K562 (cell line): ENCODE data around the gene AMBP. TPM values are rescaled to one million over a fixed set of nuclear protein-coding genes. Genes with fewer than 3 reads are reported as not detected.

Experiments used
- ATAC-seq: fragments of 200-7000 bp; cut with Tn5 transposase; 3 replicates; pipeline ENCODE4 v1.9.1; 2020; ENCODE audit warnings: moderate library complexity
- BruUV-seq: library from RNA; stranded (reverse); fragments of 400-500 nt; replicated peaks from 2 replicates; lab custom pipeline; 2021; lab: Mats Ljungman, UMichigan
- CTCF ChIA-PET: fragments of 300-600 bp; formaldehyde crosslinking; extraction: SDS; loops from one replicate; lab custom pipeline; 2021; ENCODE audit warnings: low intra/inter-chr PET ratio; lab: Yijun Ruan, JAX
- POLR2A ChIA-PET: fragments of 300-600, 350-650 bp; sonication (Branson Sonifier 250); formaldehyde crosslinking; extraction: SDS; loops from one replicate; lab custom pipeline; 2021; ENCODE audit warnings: antibody characterized with exemption, inconsistent platforms; lab: Yijun Ruan, JAX
- DNase-seq, 4 experiments: peaks; one replicate each; pipeline versions ENCODE4 v3.0.0 to v3.0.0-alpha.2; 2011 to 2018; ENCODE audit warnings: low spot score in 3 of 4, mixed read lengths in 3 of 4; ENCODE audit errors: extremely low read depth in 1 of 4
- FAIRE-seq: peaks from 2 replicates; lab custom pipeline; 2011; peaks lifted over from hg19 to GRCh38; lab: Jason Lieb, UNC
- H2AFZ ChIP-seq: 2 replicates; pipeline ENCODE4 v1.6.0; 2011; ENCODE audit warnings: low read depth, low read length, control low read depth, inconsistent platforms
- H3K27ac ChIP-seq: fragments of 200-600 bp; 3 replicates; pipeline ENCODE4 v1.8.0; 2011; ENCODE audit warnings: low read depth, mild to moderate bottlenecking, control low read depth, inconsistent platforms, low read length, moderate library complexity, mixed read lengths; ENCODE audit errors: extremely low read depth
- H3K27me3 ChIP-seq, 2 experiments: fragments of 300-600 bp in 1 of 2; 2 replicates in 1 of 2; 3 replicates in 1 of 2; pipeline versions ENCODE4 v1.6.0 to v1.8.0; 2011; ENCODE audit warnings: inconsistent platforms in 2 of 2, low read length in 2 of 2, mild to moderate bottlenecking in 1 of 2, mixed read lengths in 1 of 2, moderate library complexity in 1 of 2; ENCODE audit not compliant: control insufficient read depth in 2 of 2, insufficient read depth in 2 of 2
- H3K36me3 ChIP-seq: fragments of 300-600 bp; 3 replicates; pipeline ENCODE4 v1.8.0; 2011; ENCODE audit warnings: mild to moderate bottlenecking, low read length, inconsistent platforms; ENCODE audit not compliant: control insufficient read depth, insufficient read depth
- H3K4me1 ChIP-seq, 2 experiments: fragments of 200-600 bp in 1 of 2; replicated peaks in 1 of 2; 2 replicates in 1 of 2; 3 replicates in 1 of 2; pipeline versions ENCODE4 v1.5.1 to v1.8.0; 2011; ENCODE audit warnings: inconsistent platforms in 2 of 2, low read length in 2 of 2, mild to moderate bottlenecking in 1 of 2, mixed read lengths in 1 of 2, moderate library complexity in 1 of 2; ENCODE audit not compliant: control insufficient read depth in 2 of 2, insufficient read depth in 2 of 2
- H3K4me2 ChIP-seq: 2 replicates; pipeline ENCODE4 v1.6.1; 2011; ENCODE audit warnings: low read length, control low read depth, inconsistent platforms, mixed read lengths; ENCODE audit not compliant: insufficient read depth
- H3K4me3 ChIP-seq: fragments of 200-600 bp; sonication (generic), shearing (Covaris generic); 2 replicates; pipeline ENCODE4 v1.5.1; 2016; ENCODE audit warnings: control low read depth, inconsistent platforms
- H3K79me2 ChIP-seq: fragments of 200-600 bp; 3 replicates; pipeline ENCODE4 v1.8.0; 2011; ENCODE audit warnings: low read length, inconsistent platforms; ENCODE audit not compliant: control insufficient read depth, insufficient read depth
- H3K9ac ChIP-seq, 2 experiments: 2 replicates each; pipeline versions ENCODE4 v1.6.0 to v1.6.1; 2011; ENCODE audit warnings: low read depth in 2 of 2, low read length in 2 of 2, control low read depth in 1 of 2, inconsistent platforms in 1 of 2, mild to moderate bottlenecking in 1 of 2, mixed read lengths in 1 of 2; ENCODE audit not compliant: insufficient read depth in 1 of 2
- H3K9me1 ChIP-seq: one replicate; pipeline ENCODE4 v1.6.0; 2011; ENCODE audit warnings: inconsistent platforms, mild to moderate bottlenecking, low read length, moderate library complexity; ENCODE audit not compliant: control insufficient read depth, insufficient read depth
- H3K9me3 ChIP-seq: replicated peaks from 2 replicates; pipeline ENCODE4 v1.5.1; 2011; ENCODE audit warnings: low read depth, low read length, inconsistent platforms; ENCODE audit not compliant: control insufficient read depth, insufficient read depth
- H4K20me1 ChIP-seq: replicated peaks from 2 replicates; pipeline ENCODE4 v1.6.1; 2011; ENCODE audit warnings: low read length, inconsistent platforms, mixed read lengths; ENCODE audit not compliant: control insufficient read depth, insufficient read depth
- CBX2 ChIP-seq: fragments of 200-600 bp; sonication (generic); IDR thresholded peaks from one replicate; pipeline ENCODE4 v1.6.1; 2012; ENCODE audit warnings: mild to moderate bottlenecking, low read length, inconsistent platforms; ENCODE audit not compliant: insufficient read depth, poor library complexity, severe bottlenecking
- DNMT1 ChIP-seq: fragments of 450-650 bp; IDR thresholded peaks from 2 replicates; pipeline ENCODE4 v1.6.1; 2016; ENCODE audit warnings: antibody characterized with exemption, mild to moderate bottlenecking
- FIP1L1 ChIP-seq: fragments of 200-400 bp; formaldehyde crosslinking; IDR thresholded peaks from 2 replicates; pipeline ENCODE4 v1.6.1; 2018; ENCODE audit warnings: mild to moderate bottlenecking, low read depth, low read length; ENCODE audit not compliant: poor library complexity, severe bottlenecking
- FOXM1 ChIP-seq, 2 experiments: fragments of 450-650 bp in 1 of 2; sonication (generic) in 1 of 2; formaldehyde crosslinking in 1 of 2; IDR thresholded peaks; 2 replicates each; pipeline versions ENCODE4 v1.6.1 to v1.9.0; 2017 to 2022; ENCODE audit warnings: low read depth in 2 of 2, mild to moderate bottlenecking in 2 of 2, missing genetic modification reagents in 1 of 2, moderate library complexity in 1 of 2
- HEY1 ChIP-seq: fragments of 250-450 bp; sonication (Bioruptor Pico); IDR thresholded peaks from 2 replicates; pipeline ENCODE4 v1.5.0; 2020; ENCODE audit warnings: mild to moderate bottlenecking, moderate library complexity, borderline replicate concordance
- KHSRP ChIP-seq: fragments of 450-650 bp; IDR thresholded peaks from 2 replicates; pipeline ENCODE4 v1.6.1; 2017
- MTA1 ChIP-seq: fragments of 450-650 bp; IDR thresholded peaks from 2 replicates; pipeline ENCODE4 v1.6.1; 2017; ENCODE audit warnings: borderline replicate concordance
- RBBP5 ChIP-seq: fragments of 200-600 bp; sonication (generic); IDR thresholded peaks from 2 replicates; pipeline ENCODE4 v1.6.1; 2012; ENCODE audit warnings: borderline replicate concordance, mild to moderate bottlenecking, low read length, control low read depth, inconsistent platforms; ENCODE audit not compliant: insufficient read depth, poor library complexity, severe bottlenecking
- RBM34 ChIP-seq: fragments of 200-400 bp; formaldehyde crosslinking; IDR thresholded peaks from 2 replicates; pipeline ENCODE4 v1.6.1; 2018; ENCODE audit warnings: low read length, borderline replicate concordance; ENCODE audit not compliant: insufficient read depth
- SP2 ChIP-seq: IDR thresholded peaks from 2 replicates; pipeline ENCODE4 v1.6.1; 2011; ENCODE audit warnings: mild to moderate bottlenecking, low read depth, low read length, moderate library complexity; ENCODE audit not compliant: poor library complexity, severe bottlenecking; ENCODE audit errors: extremely low read depth
- STAT5B ChIP-seq: fragments of 250-450 bp; sonication (Bioruptor Pico); IDR thresholded peaks from 2 replicates; pipeline ENCODE4 v1.8.0; 2021; ENCODE audit warnings: mild to moderate bottlenecking, inconsistent platforms
- TAF1 ChIP-seq: IDR thresholded peaks from 2 replicates; pipeline ENCODE4 v1.6.1; 2011; ENCODE audit warnings: mild to moderate bottlenecking, low read length, moderate library complexity; ENCODE audit not compliant: insufficient read depth, control insufficient read depth, severe bottlenecking; ENCODE audit errors: extremely low read depth
- ZBTB43 ChIP-seq: sonication (generic); formaldehyde crosslinking; IDR thresholded peaks from 2 replicates; pipeline ENCODE4 v1.8.0; 2023; ENCODE audit warnings: mild to moderate bottlenecking, missing genetic modification reagents
- ZNF143 ChIP-seq: sonication (generic); formaldehyde crosslinking; IDR thresholded peaks from 2 replicates; pipeline ENCODE4 v1.9.0; 2022; ENCODE audit warnings: mild to moderate bottlenecking, missing genetic modification reagents
- ZNF778 ChIP-seq: fragments of 450-650 bp; formaldehyde crosslinking; IDR thresholded peaks from 2 replicates; pipeline ENCODE4 v1.4.0; 2020; ENCODE audit warnings: mild to moderate bottlenecking, moderate library complexity
- WGBS: fragments of 100-300 bp; shearing (Covaris generic); methylation state at CpG from one replicate; pipeline ENCODE4 v1.1.6; 2016; ENCODE audit warnings: low coverage, mixed read lengths; ENCODE audit not compliant: insufficient coverage; ENCODE audit errors: missing lambda C conversion rate; 5-methylcytosine and 5-hydroxymethylcytosine counted together
- in situ Hi-C: fragments of 300-500 bp; cut with MboI; formaldehyde crosslinking; loops from 4 replicates; pipeline ENCODE4 v1.15.0; 2018; ENCODE audit warnings: inconsistent platforms, mixed read lengths
- intact Hi-C: fragments of 100-400 bp; cut with micrococcal nuclease; formaldehyde crosslinking; loops from 2 replicates; pipeline ENCODE4 v1.14.2; 2022
- polyA plus RNA-seq, 8 experiments: library from polyadenylated mRNA; depleted of rRNA in 4 of 8; stranded (reverse) in 5 of 8; unstranded in 3 of 8; fragments of >200 nt; fragmentation: Nextera tagmentation in 2 of 8; fragmentation: Illumina TruSeq in 1 of 8; extraction: Ambion mirVana in 2 of 8; extraction: Trizol in 1 of 8; gene quantifications; 2 replicates each; pipeline versions ENCODE4 v1.2.1 to v1.2.3, GENCODE V29; 2011 to 2014; ENCODE audit warnings: inconsistent platforms in 1 of 8, missing spikeins in 1 of 8
- total RNA-seq, 7 experiments: library from RNA; depleted of rRNA in 6 of 7; stranded (reverse); fragments of >200 nt in 6 of 7; fragmentation: Illumina TruSeq in 2 of 7; extraction: Trizol in 2 of 7; gene quantifications; 2 replicates each; pipeline versions ENCODE4 v1.2.1 to v1.2.3, GENCODE V29; 2011 to 2021; ENCODE audit warnings: low replicate concordance in 1 of 7
- TF ChIP-seq, protein P1 (sequence below), 3 experiments: IDR thresholded peaks in 2 of 3; conservative IDR thresholded peaks in 1 of 3; 2 replicates each; pipeline ENCODE4 v1.5.1; 2011 to 2012; ENCODE audit warnings: low read length in 3 of 3, mild to moderate bottlenecking in 3 of 3, control low read depth in 2 of 3, improper control_type of control experiment in 1 of 3, inconsistent platforms in 1 of 3, low read depth in 1 of 3, mixed read lengths in 1 of 3, moderate library complexity in 1 of 3; ENCODE audit not compliant: insufficient read depth in 2 of 3
- TF ChIP-seq, protein P2 (sequence below): fragments of 450-650 bp; formaldehyde crosslinking; IDR thresholded peaks from 2 replicates; pipeline ENCODE4 v1.4.0; 2022; ENCODE audit warnings: missing genetic modification characterization
- TF ChIP-seq, protein P3 (sequence below): fragments of 250-450 bp; sonication (Bioruptor Pico); IDR thresholded peaks from 2 replicates; pipeline ENCODE4 v1.8.0; 2021; ENCODE audit warnings: moderate library complexity, mild to moderate bottlenecking, inconsistent platforms

The AMBP gene
- total and polyA plus RNA-seq, 9 of the 15 experiments (the other 6 are each of a cell fraction or from before 2014, with no cell fraction given): 1.3 TPM; not detected in 8

GRCh38 chr9:114105236-114105635, 27.1 kb upstream of the AMBP start:
- FAIRE-seq (no peak), DNase-seq (no peak), ATAC-seq (no peak)
- Histone ChIP-seq H3K4me3 (no peak overlapping the region), H3K4me1 (peaks cover 0 to 4% of the 10 kb centered on the region in 2 experiments; a peak in 1 of 5 replicates), H2AFZ (no peak overlapping the region), H3K9ac (no peak overlapping the region), H3K36me3 (no peaks in the 10 kb centered on the region), H3K27me3 (peaks cover 0 to 14% of the 10 kb centered on the region in 2 experiments; a peak in 3 of 5 replicates), H3K9me3 (no peaks in the 10 kb centered on the region), H3K79me2 (no peaks in the 10 kb centered on the region), H3K9me1 (no peaks in the 10 kb centered on the region), H4K20me1 (peaks cover 10% of the 10 kb centered on the region; the same call in 1 of the 2 replicates), H3K4me2 (no peak overlapping the region), H3K27ac (no peak overlapping the region)
- no TSS peak for BruUV-seq
- WGBS: 4% methylated on average over 5 of the region's 5 CpGs
- intact Hi-C loops: loop anchor here (5.0 kb wide), 1 partner anchor 52 kb away; the partner anchor contains the start of gene COL27A1
- POLR2A ChIA-PET: no interaction called here
- in situ Hi-C loops: no loop called here
- CTCF ChIA-PET: no interaction called here
- TF ChIP-seq DNMT1 (no peak), SP2 (no peak), ZBTB43 (CRISPR knock-in tag) (no peak), HEY1 (CRISPR knock-in tag) (no peak), RBBP5 (no peak), ZNF143 (no peak), KHSRP (no peak), ZNF778 (CRISPR knock-in tag) (no peak), MTA1 (no peak), TAF1 (no peak), STAT5B (CRISPR knock-in tag) (no peak), FIP1L1 (no peak), RBM34 (no peak), FOXM1 (IDR thresholded peaks at IDR 0.05; ENCODE audit: low read depth) (no peak), FOXM1 (CRISPR knock-in tag; IDR thresholded peaks at IDR 0.05; ENCODE audit: low read depth) (no peak), CBX2 (no peak)
- TF ChIP-seq, protein P1, sequence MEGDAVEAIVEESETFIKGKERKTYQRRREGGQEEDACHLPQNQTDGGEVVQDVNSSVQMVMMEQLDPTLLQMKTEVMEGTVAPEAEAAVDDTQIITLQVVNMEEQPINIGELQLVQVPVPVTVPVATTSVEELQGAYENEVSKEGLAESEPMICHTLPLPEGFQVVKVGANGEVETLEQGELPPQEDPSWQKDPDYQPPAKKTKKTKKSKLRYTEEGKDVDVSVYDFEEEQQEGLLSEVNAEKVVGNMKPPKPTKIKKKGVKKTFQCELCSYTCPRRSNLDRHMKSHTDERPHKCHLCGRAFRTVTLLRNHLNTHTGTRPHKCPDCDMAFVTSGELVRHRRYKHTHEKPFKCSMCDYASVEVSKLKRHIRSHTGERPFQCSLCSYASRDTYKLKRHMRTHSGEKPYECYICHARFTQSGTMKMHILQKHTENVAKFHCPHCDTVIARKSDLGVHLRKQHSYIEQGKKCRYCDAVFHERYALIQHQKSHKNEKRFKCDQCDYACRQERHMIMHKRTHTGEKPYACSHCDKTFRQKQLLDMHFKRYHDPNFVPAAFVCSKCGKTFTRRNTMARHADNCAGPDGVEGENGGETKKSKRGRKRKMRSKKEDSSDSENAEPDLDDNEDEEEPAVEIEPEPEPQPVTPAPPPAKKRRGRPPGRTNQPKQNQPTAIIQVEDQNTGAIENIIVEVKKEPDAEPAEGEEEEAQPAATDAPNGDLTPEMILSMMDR (IDR thresholded peaks at IDR 0.05 in 2 of 3, conservative IDR thresholded peaks at IDR 0.05 in 1 of 3; ENCODE audit: insufficient read depth in 2 of 3, low read depth in 1 of 3, low read length in 3 of 3): no peak
- TF ChIP-seq, protein P2, sequence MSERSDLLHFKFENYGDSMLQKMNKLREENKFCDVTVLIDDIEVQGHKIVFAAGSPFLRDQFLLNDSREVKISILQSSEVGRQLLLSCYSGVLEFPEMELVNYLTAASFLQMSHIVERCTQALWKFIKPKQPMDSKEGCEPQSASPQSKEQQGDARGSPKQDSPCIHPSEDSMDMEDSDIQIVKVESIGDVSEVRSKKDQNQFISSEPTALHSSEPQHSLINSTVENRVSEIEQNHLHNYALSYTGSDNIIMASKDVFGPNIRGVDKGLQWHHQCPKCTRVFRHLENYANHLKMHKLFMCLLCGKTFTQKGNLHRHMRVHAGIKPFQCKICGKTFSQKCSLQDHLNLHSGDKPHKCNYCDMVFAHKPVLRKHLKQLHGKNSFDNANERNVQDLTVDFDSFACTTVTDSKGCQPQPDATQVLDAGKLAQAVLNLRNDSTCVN (CRISPR knock-in tag): no peak
- TF ChIP-seq, protein P3, sequence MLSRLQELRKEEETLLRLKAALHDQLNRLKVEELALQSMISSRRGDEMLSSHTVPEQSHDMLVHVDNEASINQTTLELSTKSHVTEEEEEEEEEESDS: no peak
